HEK293T (cell line): ENCODE measurements around the gene RIMS1.

Source experiments
- CTBP1 ChIP-seq: fragments of 450-650 bp; IDR thresholded peaks from 2 replicates; pipeline ENCODE4 v1.6.1; 2016; ENCODE audit warnings: borderline replicate concordance
- FOXK2 ChIP-seq: fragments of 450-650 bp; IDR thresholded peaks from 2 replicates; pipeline ENCODE4 v1.6.1; 2016; ENCODE audit warnings: mild to moderate bottlenecking
- SP1 ChIP-seq: fragments of 450-650 bp; IDR thresholded peaks from 2 replicates; pipeline ENCODE4 v1.6.1; 2017
- SUZ12 ChIP-seq: fragments of 450-650 bp; IDR thresholded peaks from 2 replicates; pipeline ENCODE4 v1.6.1; 2016; ENCODE audit warnings: mild to moderate bottlenecking
- TARDBP ChIP-seq: fragments of 450-650 bp; IDR thresholded peaks from 2 replicates; pipeline ENCODE4 v1.6.1; 2016

DNA sequence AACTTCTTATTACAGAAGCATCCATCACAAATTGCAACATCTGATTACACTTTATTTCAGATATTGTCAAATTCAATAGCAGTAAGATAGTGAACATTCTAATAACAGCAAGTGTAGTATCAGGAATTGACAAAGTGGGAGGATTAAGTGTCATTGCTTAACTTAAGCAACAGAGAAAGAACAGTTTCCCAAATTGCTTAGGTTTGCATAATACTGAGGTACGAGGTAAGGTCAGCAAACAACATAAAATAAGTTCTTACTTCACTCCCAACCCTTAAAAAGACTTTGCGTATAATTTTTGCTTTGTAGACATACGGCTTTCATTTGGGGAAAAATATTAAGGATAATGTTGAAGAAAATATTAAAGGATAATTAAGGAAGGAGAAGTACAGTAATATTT, 163.0 kb downstream of the RIMS1 start:
- no peak for TF ChIP-seq SP1
- no peak for TF ChIP-seq TARDBP
- TF ChIP-seq FOXK2, result no peak
- no peak for TF ChIP-seq CTBP1
- TF ChIP-seq SUZ12, result no peak
